HG03159 (cell line): ENCODE data around the gene SDK1.

Source experiments
- ATAC-seq: cut with Tn5 transposase; IDR thresholded peaks from one replicate; pipeline ENCODE4 v1.9.1; 2021; ENCODE audit warnings: mild to moderate bottlenecking, moderate library complexity; ENCODE audit not compliant: unreplicated experiment

The SDK1 gene

DNA sequence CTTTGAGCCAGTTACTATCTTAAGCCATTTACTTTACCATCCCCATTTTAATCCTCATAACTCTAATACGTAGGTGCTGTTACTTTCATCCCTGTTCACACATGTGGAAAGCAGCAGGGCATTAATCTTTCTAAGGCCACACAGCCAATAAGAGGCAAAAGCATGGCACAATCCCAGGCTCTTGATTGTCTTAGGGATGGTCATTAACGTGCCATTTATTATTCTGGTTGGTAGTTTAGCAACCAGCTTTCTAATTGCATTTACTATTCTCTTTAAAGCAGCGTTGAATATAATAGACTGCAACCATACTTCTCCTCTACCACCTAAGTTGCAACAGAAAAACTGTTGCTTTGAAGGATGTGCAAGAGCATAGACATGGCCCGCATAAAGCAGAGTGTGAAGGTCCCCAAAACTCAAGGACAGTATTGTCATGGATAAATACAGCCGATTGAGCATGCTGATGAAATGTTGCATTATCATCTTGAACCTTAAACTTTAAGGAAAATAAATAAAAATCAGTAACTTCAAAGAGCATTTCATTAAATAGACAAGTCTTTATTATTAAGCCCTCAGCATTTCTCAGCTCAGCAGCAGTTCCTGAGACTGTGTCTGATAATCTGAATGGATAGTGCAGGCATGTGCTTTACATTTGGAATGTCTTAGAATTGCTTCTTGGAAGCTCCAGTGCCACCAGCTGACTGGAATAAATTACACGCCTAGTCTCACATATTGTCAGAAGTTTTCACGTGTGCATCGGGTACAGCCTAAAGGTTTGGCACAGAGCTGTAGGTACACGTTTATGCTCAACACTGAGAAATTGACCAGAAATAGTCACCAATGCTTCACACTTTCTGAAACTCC is 467.1 kb downstream of the SDK1 start:
- no peak for ATAC-seq

DNA sequence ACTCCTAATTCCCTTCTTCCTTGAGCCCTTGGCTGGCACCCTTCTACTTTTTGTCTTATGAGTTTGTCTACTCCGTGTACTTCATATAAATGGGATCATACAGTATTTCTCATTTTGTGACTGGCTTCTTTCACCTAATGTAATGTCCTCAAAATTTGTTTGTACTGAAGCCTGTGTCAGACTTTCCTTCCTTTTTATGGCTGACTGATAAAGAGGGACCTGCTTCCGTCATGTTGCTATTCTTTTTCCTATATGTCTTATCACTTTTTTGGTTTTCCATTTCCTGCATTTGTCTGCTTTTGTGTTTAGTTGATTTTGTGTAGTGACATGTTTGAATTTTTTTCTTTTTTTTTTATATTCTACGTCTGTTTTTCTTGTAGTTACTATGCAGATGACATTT is 470.9 kb downstream of the SDK1 start:
- ATAC-seq: no peak

GRCh38 chr7:3778345-3778744 is 477.3 kb downstream of the SDK1 start:
- ATAC-seq: no peak

DNA sequence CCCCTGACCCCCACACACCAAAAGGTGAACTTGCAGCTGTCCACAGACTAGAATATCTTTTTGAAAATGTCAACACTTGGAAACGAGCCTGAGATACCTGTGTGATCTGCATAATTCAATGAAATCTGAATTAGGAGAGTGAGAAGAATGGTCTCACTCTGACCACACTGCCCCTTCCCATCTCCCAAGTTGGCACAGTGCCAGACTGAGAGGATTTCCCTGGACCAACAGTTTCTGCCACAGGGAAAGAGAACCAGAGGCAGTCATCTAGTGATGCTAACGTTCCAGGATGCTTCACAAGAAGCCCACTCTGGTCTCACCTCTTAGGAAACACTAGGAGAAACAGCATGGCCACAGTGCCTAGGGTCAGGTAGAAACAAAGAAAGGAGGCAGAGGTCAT is 479.0 kb downstream of the SDK1 start:
- no peak for ATAC-seq

DNA sequence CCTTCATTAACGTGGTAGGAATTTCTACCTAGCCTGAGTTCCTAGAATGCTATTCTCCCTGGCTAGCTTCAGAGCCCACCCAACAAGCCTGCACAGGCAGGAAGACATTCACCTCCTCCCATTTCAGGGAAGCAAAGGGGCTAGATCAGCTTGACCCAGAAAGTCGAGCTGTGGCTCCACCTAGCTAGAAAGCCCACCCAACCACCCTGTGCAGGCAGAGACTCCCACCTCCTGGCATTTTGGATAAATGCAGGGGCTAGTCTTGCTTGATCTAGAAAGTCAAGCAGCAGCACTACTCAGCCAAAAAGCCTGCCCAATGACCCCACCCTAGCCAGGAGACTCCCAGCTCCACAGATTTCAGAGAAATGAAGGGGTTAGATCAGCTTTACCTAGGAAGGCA is 479.5 kb downstream of the SDK1 start:
- ATAC-seq: no peak

DNA sequence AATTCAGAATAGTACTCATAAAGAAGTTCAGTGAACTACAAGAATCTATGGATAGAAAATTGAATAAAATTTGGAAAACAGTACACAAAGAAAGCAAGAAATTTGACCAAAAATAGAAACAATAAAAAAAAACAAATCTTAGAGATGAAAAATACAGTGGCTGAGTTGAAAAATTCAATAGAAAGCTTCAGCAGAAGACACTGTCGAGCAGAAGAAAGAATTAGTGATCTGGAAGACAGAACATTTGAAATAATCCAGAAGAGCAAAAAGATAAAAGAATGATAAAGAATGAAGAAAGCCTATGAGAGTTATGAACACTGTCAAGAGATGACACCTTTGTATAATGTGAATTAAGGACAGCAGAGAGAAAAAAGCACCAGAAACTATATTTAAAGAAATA is 480.6 kb downstream of the SDK1 start:
- no peak for ATAC-seq

DNA sequence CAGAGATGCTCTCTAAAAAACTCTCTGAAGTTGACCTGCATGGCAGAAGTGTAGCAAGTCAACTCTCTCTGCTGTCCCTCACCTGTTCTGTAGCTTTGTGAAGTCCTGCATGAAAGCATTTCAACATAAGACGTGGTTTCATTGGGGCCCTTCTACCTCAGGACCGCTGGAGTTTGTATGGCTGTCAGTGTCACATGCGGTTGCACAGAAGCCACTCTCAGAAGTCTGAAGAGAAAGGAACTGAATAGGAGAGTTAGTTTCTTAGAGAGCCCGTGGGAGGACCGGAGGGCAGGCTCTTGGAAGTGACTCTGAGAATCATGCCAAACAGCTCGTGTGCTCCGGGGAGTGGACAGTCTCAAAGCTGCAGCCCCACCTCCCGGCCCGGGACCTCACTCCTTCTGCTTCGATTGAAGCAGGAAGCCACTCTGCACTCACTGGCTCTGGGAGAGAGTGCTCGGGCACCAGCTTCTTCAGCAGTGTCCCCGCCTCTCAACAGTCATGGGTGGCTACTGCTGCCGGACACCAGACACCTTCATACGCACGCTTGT is 486.7 kb downstream of the SDK1 start:
- ATAC-seq: no peak

DNA sequence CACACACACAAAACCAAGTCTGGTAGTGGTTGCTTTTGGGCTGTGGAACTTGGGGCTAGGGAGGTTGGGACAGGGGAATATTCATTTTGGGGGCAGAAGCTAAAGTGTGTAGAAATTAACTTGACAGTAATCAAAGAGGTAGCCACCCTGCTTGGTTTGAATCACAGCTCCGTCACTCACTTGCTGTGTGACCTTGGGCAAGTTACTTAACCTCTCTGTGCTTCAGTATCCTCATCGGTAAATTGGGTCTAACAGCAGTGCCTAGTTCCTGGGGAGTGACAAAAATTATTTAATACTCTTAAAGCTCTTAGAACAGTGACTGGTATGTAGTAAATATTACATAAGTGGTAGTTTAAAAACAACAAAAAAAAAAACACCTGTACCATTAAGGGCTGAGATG is 489.8 kb downstream of the SDK1 start:
- no peak for ATAC-seq

GRCh38 chr7:3791327-3791726 is 490.3 kb downstream of the SDK1 start:
- no peak for ATAC-seq

- no peak for ATAC-seq
These were observed 494.1 kb downstream of the SDK1 start for GRCh38 chr7:3795141-3795540.

DNA sequence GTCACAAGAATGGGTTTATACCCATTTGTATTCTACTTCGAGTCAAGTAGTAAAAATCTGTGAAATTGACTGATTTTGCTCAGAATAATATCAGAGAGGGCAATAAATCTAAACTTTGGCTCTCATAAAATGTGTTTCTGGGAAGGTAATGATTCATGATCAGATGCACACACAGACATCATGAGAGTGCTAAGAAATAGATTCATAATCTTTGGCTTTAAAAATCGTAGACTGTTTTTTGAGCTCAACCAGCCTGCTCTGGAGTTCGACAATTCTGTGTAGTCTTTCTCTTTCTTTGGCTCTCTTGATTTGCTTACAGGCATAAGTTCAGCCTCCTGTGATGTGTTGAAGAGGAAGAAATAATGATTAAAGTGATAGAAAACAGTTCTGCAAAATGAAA is 494.7 kb downstream of the SDK1 start:
- ATAC-seq: no peak

DNA sequence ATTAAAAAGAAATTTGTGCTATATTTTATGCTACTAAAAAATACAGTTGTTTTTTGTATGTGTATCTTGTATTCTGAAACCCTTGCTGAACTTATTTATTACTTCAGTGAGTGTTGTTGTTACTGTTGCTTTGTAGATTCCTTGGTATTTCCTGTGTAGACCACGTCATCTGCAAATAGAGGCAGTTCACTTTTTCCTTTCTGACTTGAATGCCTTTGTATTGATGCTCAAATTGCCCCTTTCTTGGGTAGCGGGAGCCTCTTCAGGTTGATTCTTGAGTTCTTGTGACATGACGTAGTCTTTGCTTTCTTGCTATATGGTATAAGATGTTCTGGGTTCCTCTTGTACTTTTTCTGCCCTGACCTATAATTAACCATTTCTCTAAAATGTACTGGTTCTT is 504.1 kb downstream of the SDK1 start:
- no peak for ATAC-seq

DNA sequence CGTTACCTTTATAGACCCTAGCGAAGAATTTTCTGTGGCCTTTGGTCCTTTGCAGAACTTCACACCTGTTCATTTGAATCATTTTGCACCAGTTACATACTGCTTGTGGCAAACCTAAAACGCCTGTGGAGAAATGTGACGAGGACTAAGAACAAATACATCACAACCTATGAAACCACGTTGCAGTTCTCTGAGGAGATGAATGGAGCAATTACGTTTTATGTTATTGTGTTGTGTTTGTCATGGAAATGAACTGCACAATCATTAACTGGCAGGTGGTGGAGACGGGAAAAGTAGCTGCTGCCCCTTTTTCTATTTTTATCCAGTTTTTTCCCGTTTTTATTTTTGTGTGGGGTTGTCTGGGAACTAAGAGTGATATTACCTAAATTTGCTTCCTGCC is 505.5 kb downstream of the SDK1 start:
- no peak for ATAC-seq

DNA sequence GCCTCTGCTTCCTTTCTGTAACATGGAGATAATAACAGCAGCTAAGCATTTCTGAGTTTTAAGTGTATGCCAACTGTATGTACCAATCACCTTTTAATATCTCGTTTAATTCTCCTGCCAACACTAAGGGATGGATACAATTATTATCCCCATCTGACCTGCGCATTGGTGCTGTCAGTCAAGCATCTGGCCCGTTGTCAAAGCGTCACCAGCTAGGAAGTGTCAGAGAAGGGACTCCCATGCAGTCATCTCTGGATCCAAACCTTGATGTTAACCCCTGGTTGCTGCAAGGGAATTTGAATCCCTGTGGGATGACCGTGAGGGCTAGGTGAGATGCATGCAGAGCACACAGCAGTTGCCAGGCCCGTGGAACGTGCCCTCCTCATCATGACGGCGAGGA is 506.8 kb downstream of the SDK1 start:
- no peak for ATAC-seq

- no peak for ATAC-seq
These were observed 520.4 kb downstream of the SDK1 start for GRCh38 chr7:3821488-3821887.

- no peak for ATAC-seq
These were observed 524.4 kb downstream of the SDK1 start for GRCh38 chr7:3825491-3825890.

- no peak for ATAC-seq
These were observed 531.1 kb downstream of the SDK1 start for GRCh38 chr7:3832199-3832598.

DNA sequence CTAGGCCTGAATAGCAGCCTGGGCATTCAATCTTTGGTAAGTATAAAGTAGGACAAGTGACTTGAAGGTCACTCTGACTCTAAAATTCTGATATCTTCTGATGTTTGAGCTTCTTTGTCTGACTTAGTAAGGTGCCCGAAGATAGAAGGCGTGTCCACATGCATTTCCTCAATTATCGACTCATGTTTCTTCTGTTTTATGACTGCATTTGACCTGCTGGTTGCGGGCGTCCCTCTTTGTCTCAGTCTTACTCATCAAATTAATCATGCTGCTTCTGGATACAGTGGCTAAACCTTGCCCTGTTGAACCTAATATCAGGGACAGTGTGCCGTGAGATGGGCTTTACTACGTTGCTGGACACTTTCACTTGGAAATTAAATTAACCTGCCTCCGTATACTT is 534.1 kb downstream of the SDK1 start:
- no peak for ATAC-seq

DNA sequence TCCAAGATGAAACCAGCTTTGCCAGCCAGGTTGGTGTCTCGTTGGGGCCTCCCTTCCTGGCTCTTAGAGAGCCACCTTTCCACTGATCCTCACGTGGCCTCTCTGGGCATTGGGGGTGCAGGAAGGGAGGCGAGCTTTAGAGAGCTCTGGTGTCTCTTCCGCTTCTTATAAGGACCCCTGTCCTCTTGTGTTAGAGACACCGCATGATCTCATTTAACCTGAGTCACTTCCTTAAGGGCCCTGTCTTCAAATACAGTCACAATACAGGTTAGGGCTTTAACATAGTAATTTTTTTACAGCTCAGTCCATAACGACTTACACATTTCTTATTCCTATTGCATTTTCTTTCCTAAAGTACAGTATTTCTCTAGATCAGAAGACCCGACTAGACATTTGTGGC is 535.8 kb downstream of the SDK1 start:
- no peak for ATAC-seq

DNA sequence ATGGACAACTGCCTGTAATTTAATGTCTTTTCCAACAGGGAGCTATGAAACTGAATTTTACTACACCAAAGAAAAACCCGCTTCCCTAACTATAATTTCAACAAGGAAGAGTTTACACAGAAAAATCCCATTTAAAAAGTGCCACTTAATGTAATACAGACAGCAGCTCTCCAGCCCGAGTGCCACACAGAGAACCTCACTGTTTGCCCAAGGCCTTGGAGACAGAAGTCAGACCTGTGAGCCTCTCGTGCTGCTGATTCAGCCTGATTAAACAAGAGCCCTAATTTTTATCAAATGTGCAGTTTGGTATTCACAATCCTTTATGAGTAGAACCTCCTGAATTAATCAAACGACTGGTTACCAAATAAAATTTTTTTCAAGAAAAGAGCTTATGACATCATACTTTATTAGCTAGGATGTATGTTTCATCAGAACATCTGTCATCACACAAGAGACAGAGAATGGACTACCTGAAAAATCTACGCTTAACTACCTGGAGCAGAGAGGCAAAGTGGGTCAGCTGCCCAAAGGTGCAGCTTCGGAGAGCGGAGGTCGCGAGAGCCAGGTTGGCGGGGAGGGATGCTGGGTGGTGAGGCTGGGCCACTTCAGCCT is 543.6 kb downstream of the SDK1 start:
- ATAC-seq: no peak

DNA sequence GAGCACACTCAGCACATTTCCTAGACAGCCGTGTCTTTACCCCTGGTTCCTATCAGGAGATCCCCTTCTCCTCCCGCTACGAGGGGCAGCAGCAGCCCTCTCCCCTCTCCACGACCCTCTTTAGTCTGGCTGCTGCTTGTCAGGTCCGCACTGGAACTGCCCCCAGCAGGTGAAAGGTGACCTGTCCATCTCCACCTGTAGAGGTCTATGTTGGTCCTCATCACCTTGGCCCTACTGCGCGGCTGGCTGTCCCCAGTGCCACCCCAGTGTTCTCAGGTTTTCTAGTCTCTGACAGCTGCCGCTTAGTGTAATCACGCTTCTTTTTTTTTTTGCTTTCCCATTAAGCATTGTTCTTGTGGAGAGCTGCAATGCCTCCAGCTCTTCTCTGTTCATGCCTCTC is 545.7 kb downstream of the SDK1 start:
- ATAC-seq: no peak

GRCh38 chr7:3847336-3847735 is 546.3 kb downstream of the SDK1 start:
- ATAC-seq: no peak
